ENCODE data around the gene LIPE.

DNA sequence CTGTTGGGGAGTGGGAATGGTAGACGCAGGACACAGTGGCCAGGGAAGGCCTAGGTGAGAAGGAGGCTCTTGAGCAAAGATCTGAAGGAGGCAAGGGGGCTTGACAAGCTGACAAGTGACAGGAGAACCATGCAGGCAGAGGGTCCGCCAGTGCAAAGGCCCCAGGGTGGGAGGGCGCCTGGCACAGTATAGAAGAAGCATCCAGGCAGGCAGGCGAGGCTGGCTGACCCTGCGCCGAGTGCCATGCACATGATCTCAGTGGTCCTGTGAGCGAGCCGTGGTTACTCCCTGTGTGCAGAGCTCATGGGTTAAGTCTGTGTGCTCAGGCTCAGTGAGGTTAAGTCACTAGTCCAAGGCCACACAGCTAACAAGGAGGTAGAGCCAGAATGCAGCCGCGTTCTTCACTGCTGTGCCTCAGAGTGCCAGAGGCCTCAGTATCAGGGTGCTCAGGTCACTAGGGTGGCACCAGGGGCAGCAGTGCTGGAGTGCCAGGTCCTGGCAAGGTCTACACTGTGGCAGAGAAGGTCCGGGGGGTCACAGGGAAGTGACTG is 52.3 kb downstream of the LIPE start:
- TF ChIP-seq, protein P1, sequence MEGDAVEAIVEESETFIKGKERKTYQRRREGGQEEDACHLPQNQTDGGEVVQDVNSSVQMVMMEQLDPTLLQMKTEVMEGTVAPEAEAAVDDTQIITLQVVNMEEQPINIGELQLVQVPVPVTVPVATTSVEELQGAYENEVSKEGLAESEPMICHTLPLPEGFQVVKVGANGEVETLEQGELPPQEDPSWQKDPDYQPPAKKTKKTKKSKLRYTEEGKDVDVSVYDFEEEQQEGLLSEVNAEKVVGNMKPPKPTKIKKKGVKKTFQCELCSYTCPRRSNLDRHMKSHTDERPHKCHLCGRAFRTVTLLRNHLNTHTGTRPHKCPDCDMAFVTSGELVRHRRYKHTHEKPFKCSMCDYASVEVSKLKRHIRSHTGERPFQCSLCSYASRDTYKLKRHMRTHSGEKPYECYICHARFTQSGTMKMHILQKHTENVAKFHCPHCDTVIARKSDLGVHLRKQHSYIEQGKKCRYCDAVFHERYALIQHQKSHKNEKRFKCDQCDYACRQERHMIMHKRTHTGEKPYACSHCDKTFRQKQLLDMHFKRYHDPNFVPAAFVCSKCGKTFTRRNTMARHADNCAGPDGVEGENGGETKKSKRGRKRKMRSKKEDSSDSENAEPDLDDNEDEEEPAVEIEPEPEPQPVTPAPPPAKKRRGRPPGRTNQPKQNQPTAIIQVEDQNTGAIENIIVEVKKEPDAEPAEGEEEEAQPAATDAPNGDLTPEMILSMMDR (conservative IDR thresholded peaks at IDR 0.05; ENCODE audit: low read length): no peak
- TF ChIP-seq EZH2phosphoT487 (IDR thresholded peaks at IDR 0.05; ENCODE audit: borderline replicate concordance): no peak
